Breast epithelium (tissue), 3 donors: Measurements from ENCODE around the gene OR2H1.

Experiments
- CTCF ChIP-seq, 3 donors: fragments of 450-650 bp; IDR thresholded peaks; one replicate each; pipeline ENCODE4 v1.5.1; 2016 to 2017; ENCODE audit warnings: antibody characterized with exemption in 3 of 3, mild to moderate bottlenecking in 3 of 3, moderate library complexity in 3 of 3
- POLR2A ChIP-seq: fragments of 450-650 bp; IDR thresholded peaks from one replicate; pipeline ENCODE4 v1.6.1; 2016; ENCODE audit warnings: antibody characterized with exemption, mild to moderate bottlenecking, moderate library complexity
- POLR2AphosphoS5 ChIP-seq, 3 donors: sonication (generic); formaldehyde crosslinking; IDR thresholded peaks; one replicate each; pipeline ENCODE4 v1.6.1; 2017; ENCODE audit warnings: antibody characterized with exemption in 3 of 3

- TF ChIP-seq POLR2AphosphoS5 (IDR thresholded peaks at IDR 0.05) (no peak), POLR2A (no peak), CTCF (IDR thresholded peaks at IDR 0.05) (no peak)
Measured at GRCh38 chr6:29505808-29506207, 48.9 kb downstream of the OR2H1 start.
